HG02943 (cell line): ENCODE data around the gene EDC3.
"Not testable (repeated sequence)": the region's sequence is repeated elsewhere in the genome, so short reads cannot be mapped to it uniquely, and the experiment has no call there.

ENCODE experiments used
- ATAC-seq: cut with Tn5 transposase; IDR thresholded peaks from one replicate; pipeline ENCODE4 v1.9.1; 2021; ENCODE audit warnings: mild to moderate bottlenecking, low read depth, moderate library complexity; ENCODE audit not compliant: unreplicated experiment

EDC3 gene

GRCh38 chr15:74653426-74654102 lies 42.3 kb downstream of the EDC3 start:
- ATAC-seq, result no peak

- ATAC-seq, result no peak
These were observed 44.5 kb downstream of the EDC3 start for GRCh38 chr15:74651242-74651741.

GRCh38 chr15:74648051-74648842 lies 47.6 kb downstream of the EDC3 start:
- no peak for ATAC-seq

- no peak for ATAC-seq
These were observed 49.3 kb downstream of the EDC3 start for GRCh38 chr15:74646480-74646879.

- no peak for ATAC-seq
These were observed 52.1 kb downstream of the EDC3 start for GRCh38 chr15:74643665-74644204.

- no peak for ATAC-seq
These were observed 52.8 kb downstream of the EDC3 start for GRCh38 chr15:74642734-74643664.

GRCh38 chr15:74642348-74642733 lies 53.5 kb downstream of the EDC3 start:
- ATAC-seq, result no peak

- no peak for ATAC-seq
These were observed 54.7 kb downstream of the EDC3 start for GRCh38 chr15:74641151-74641550.

GRCh38 chr15:74636984-74637383 lies 58.8 kb downstream of the EDC3 start:
- ATAC-seq, result no peak

- no peak for ATAC-seq
These were observed 60.6 kb downstream of the EDC3 start for GRCh38 chr15:74635228-74635627.

- ATAC-seq, result no peak
These were observed 62.0 kb downstream of the EDC3 start for GRCh38 chr15:74633781-74634180.

- ATAC-seq, result no peak
These were observed 63.2 kb downstream of the EDC3 start for GRCh38 chr15:74632601-74633000.

- ATAC-seq, result no peak
These were observed 63.8 kb downstream of the EDC3 start for GRCh38 chr15:74631935-74632560.

- no peak for ATAC-seq
These were observed 64.4 kb downstream of the EDC3 start for GRCh38 chr15:74631408-74631807.

GRCh38 chr15:74631087-74631385 lies 64.8 kb downstream of the EDC3 start:
- no peak for ATAC-seq

- ATAC-seq, result no peak
These were observed 65.3 kb downstream of the EDC3 start for GRCh38 chr15:74630284-74631086.

GRCh38 chr15:74629696-74630095 lies 66.1 kb downstream of the EDC3 start:
- not testable (repeated sequence) for ATAC-seq

- ATAC-seq, result no peak
These were observed 66.9 kb downstream of the EDC3 start for GRCh38 chr15:74628949-74629348.

GRCh38 chr15:74628199-74628598 lies 67.6 kb downstream of the EDC3 start:
- no peak for ATAC-seq
